ENCODE results near the gene KCNA2.
A peak's percentile ranks its signal among the peaks of the same experiment; 100 is the strongest.

The KCNA2 gene

GRCh38 chr1:110561596-110561995, 44.6 kb downstream of the KCNA2 start:
- DNase-seq (ENCODE audit: low read depth) = no peak
- no peak overlapping the region for H3K4me3 ChIP-seq (ENCODE audit: low read length)
- no peak for TF ChIP-seq CTCF (conservative IDR thresholded peaks at IDR 0.05; ENCODE audit: low read depth, low read length)

DNA sequence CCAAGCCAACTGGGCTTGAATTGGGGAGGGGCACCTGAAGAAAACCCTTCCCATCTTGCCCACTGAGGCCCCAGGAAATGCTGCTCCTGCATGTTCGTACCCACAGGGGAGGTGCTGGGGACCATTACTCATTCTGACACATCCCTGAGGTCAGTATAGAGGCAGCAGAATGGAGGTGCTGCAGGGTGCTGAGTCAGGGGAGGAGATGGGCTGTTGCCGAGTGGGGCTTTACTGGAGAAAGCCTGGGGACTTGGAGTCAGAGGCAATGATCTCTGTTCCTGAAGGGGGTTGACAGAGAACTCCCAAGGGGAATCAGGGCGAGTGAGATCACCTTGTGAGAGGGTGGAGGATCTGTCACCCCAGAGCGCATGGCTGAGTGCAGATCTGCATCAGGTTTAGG, 47.0 kb downstream of the KCNA2 start:
- no peak overlapping the region for H3K4me3 ChIP-seq (ENCODE audit: low read length)
- no peak for DNase-seq (ENCODE audit: low read depth)
- TF ChIP-seq CTCF (conservative IDR thresholded peaks at IDR 0.05; ENCODE audit: low read depth, low read length) = no peak

- DNase-seq (ENCODE audit: low read depth) = no peak
- TF ChIP-seq CTCF (conservative IDR thresholded peaks at IDR 0.05; ENCODE audit: low read depth, low read length) = no peak
- no peak overlapping the region for H3K4me3 ChIP-seq (ENCODE audit: low read length)
These were observed 48.7 kb downstream of the KCNA2 start for GRCh38 chr1:110557481-110557880.

DNA sequence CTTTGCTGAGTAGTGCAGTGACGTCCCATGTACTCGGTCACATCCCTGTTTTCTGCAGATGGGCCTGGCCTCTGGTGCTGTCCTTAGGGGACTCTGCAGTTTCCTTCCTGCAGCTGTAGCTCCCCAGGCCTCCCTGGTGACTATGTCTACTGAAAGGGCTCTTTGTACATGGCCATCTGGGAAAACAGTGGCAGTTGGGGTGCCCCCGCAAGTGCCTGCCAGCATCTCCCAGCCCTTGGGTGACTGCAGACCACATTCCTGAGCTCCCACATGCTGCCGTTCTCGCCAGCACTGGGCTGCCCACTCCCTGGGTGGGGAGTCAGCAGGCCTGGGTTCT, 49.7 kb downstream of the KCNA2 start:
- TF ChIP-seq CTCF (conservative IDR thresholded peaks at IDR 0.05; ENCODE audit: low read depth, low read length) = no peak
- H3K4me3 ChIP-seq (ENCODE audit: low read length) = no peak overlapping the region
- no peak for DNase-seq (ENCODE audit: low read depth)

GRCh38 chr1:110555807-110556470, 50.2 kb downstream of the KCNA2 start:
- TF ChIP-seq CTCF (conservative IDR thresholded peaks at IDR 0.05; ENCODE audit: low read depth, low read length) = no peak
- DNase-seq (ENCODE audit: low read depth) = no peak
- H3K4me3 ChIP-seq (ENCODE audit: low read length) = peak overlapping the region; percentile 15

DNA sequence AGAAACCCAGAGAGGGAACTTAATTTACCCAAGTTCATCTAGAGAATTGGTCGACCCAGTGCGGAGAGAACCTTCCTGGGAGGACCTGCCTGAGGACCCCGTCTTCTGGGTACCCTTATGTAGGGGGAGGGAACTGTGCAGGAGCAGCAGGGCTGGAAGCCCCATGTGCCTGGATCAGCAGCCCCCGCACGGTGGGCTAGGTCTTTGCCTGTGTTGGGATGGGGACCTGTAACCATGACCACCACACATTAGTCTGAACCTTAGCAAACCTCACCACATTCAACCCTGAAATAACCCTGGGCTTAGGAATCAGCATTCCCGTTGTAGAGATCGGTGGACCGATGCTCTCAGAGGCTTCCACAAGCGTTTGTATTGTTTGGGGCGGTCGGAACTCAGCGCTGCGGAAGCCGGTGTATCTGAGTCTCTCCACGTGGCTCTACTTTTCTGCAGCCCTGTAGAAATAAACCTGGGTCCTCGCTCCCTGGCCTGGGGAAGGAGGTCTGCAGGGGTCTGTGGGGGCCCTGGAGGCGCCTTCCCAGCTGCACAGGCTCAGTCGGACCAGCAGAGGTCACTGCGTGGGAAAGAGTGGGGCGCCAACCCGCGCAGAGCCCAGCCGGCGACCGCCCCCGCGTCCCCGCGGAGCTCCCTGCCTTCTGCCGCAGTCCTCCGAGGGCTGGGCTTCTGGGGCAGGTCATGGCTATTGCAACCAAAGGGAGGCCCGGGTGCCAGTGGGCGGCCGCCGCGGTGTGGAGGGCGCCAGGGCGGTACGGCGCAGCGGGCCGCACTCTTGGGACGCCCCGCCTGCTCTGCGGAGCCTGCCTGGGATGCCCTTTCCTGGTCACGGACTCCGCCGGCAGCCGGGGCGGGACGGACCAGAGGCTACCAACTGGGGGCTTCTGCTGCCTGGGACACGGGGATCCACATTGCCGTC, 51.0 kb downstream of the KCNA2 start:
- DNase-seq (ENCODE audit: low read depth) = no peak
- peak; percentile 68 for TF ChIP-seq CTCF (conservative IDR thresholded peaks at IDR 0.05; ENCODE audit: low read depth, low read length)
- peak overlapping the region; percentile 15 for H3K4me3 ChIP-seq (ENCODE audit: low read length)

All from retinal pigment epithelial cell (primary cell).